Measurements from ENCODE around the gene PNMA8C. TPM values are rescaled to one million over a fixed set of nuclear protein-coding genes. Genes with fewer than 3 reads are reported as not detected.
"Not testable (repeated sequence)": the region's sequence is repeated elsewhere in the genome, so short reads cannot be mapped to it uniquely, and the experiment has no call there.

The PNMA8C gene
- total and polyA plus RNA-seq, 2 experiments from 2014 or later: 0.20 to 0.69 TPM

DNA sequence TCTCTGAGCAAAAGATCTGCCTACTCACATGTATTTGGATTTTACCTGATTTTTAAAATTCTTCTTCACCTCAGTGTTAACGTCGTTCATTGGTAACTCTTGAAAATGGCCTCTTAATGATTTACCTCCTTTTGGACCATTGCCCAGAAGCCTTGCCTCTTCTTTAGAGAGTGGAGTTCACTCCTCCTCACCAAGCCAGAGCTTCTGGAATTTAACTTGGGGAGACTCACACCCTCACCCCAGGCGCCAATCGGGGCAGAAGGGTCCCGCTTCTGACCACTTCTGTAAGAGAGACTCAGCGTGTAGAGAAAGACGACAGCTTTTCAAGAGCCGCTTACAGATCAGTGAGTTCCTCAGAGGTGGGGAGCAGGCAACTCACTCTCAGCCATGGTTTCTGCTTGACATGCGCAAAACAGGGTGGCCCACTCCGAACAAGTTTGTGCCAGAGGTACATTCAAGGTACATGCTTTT lies 2.7 kb downstream of the PNMA8C start:
- Histone ChIP-seq H3K36me3 (no peaks in the 10 kb centered on the region), H3K27me3 (peaks cover 14% of the 10 kb centered on the region), H3K4me1 (ENCODE audit: low read depth) (peaks cover 6% of the 10 kb centered on the region), H3K27ac (peak overlapping the region; percentile 86), H3K9me3 (ENCODE audit: low read depth) (no peaks in the 10 kb centered on the region), H3K4me3 (peak overlapping the region; percentile 68)
- TF ChIP-seq, protein P1, sequence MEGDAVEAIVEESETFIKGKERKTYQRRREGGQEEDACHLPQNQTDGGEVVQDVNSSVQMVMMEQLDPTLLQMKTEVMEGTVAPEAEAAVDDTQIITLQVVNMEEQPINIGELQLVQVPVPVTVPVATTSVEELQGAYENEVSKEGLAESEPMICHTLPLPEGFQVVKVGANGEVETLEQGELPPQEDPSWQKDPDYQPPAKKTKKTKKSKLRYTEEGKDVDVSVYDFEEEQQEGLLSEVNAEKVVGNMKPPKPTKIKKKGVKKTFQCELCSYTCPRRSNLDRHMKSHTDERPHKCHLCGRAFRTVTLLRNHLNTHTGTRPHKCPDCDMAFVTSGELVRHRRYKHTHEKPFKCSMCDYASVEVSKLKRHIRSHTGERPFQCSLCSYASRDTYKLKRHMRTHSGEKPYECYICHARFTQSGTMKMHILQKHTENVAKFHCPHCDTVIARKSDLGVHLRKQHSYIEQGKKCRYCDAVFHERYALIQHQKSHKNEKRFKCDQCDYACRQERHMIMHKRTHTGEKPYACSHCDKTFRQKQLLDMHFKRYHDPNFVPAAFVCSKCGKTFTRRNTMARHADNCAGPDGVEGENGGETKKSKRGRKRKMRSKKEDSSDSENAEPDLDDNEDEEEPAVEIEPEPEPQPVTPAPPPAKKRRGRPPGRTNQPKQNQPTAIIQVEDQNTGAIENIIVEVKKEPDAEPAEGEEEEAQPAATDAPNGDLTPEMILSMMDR (IDR thresholded peaks at IDR 0.05; ENCODE audit: low read depth, low read length): no peak
- peak; percentile 55 to 65 for DNase-seq (ENCODE audit: low read depth in 1 of 2, low spot score in 1 of 2)

DNA sequence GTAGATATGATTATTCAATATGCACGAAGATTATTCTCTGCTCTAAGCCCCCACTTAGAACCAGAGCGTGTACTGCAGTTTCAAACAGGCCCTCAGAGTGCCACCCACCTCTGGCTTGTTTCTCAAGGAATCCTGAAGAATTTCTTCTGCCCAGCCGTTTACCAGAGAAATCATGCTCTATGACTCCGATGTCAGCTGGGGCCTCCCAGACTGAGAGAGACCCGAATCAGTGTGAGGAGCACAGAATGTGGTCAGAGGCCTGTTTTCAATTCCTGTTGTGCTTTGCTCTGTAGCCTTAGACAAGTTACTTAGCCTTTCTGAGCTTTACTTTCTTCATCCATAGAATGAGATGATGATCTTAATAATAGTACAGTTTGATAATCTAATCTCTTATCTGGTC lies 5.5 kb downstream of the PNMA8C start:
- Histone ChIP-seq H3K4me3 (no peak overlapping the region), H3K36me3 (no peaks in the 10 kb centered on the region), H3K4me1 (ENCODE audit: low read depth) (peaks cover 6% of the 10 kb centered on the region), H3K27ac (no peak overlapping the region), H3K9me3 (ENCODE audit: low read depth) (no peaks in the 10 kb centered on the region), H3K27me3 (peaks cover 8% of the 10 kb centered on the region)
- TF ChIP-seq, protein P1 (IDR thresholded peaks at IDR 0.05; ENCODE audit: low read depth, low read length): no peak
- DNase-seq (ENCODE audit: low read depth in 1 of 2, low spot score in 1 of 2): no peak

DNA sequence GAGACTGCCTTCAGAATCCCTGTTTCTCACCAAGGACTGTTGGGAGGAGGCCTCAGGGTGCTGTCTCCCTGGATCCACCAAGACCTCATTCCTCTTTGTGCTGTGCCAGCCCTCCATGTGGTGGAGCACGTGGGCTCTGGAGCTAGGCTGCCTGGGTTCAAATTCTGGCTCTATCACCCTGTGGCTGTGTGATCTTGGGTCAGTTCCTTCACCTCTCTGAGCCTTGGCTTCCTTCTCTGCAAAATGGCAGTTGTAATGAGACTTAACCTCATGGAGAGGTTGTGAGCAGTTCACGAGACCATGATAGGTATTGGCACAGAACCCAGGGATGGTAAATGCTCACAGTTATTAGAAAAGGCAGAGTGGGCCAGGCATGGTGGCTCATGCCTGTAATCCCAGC lies 6.4 kb downstream of the PNMA8C start:
- Histone ChIP-seq H3K36me3 (no peaks in the 10 kb centered on the region), H3K27ac (no peak overlapping the region)

DNA sequence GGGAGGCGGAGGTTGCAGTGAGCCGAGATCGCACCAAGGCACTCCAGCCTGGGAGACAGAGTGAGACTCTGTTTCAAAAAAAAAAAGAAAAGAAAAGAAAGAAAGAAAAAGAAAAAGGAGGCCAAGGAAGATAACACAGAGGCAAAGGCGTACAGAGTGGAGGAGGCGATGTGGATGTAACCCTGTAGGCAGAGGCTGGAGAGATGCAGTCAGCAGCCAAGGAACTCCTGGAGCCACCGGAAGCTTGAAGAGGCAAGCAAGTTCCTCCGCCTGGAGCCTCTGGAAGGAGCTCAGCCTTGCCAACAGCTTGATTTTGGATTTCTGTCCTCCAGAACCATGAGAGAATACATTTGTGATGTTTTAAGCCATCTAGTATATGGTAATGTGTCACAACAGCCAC lies 8.7 kb downstream of the PNMA8C start:
- TF ChIP-seq, protein P1 (IDR thresholded peaks at IDR 0.05; ENCODE audit: low read depth, low read length): no peak
- peak in 1 of 2 donors; percentile 32 for DNase-seq (ENCODE audit: low read depth in 1 of 2, low spot score in 1 of 2)
- no peak overlapping the region for H3K4me3 ChIP-seq
- no peaks in the 10 kb centered on the region for H3K36me3 ChIP-seq
- H3K27me3 ChIP-seq: no peaks in the 10 kb centered on the region
- H3K9me3 ChIP-seq (ENCODE audit: low read depth): no peaks in the 10 kb centered on the region
- H3K27ac ChIP-seq: no peak overlapping the region
- H3K4me1 ChIP-seq (ENCODE audit: low read depth): peaks cover 5% of the 10 kb centered on the region

More for the DNA sequence above, 6.4 kb downstream of the PNMA8C start:
- Histone ChIP-seq H3K27me3 (no peaks in the 10 kb centered on the region), H3K9me3 (ENCODE audit: low read depth) (no peaks in the 10 kb centered on the region), H3K4me3 (no peak overlapping the region), H3K4me1 (ENCODE audit: low read depth) (peaks cover 6% of the 10 kb centered on the region)
- no peak for DNase-seq (ENCODE audit: low read depth in 1 of 2, low spot score in 1 of 2)
- TF ChIP-seq, protein P1 (IDR thresholded peaks at IDR 0.05; ENCODE audit: low read depth, low read length): no peak

DNA sequence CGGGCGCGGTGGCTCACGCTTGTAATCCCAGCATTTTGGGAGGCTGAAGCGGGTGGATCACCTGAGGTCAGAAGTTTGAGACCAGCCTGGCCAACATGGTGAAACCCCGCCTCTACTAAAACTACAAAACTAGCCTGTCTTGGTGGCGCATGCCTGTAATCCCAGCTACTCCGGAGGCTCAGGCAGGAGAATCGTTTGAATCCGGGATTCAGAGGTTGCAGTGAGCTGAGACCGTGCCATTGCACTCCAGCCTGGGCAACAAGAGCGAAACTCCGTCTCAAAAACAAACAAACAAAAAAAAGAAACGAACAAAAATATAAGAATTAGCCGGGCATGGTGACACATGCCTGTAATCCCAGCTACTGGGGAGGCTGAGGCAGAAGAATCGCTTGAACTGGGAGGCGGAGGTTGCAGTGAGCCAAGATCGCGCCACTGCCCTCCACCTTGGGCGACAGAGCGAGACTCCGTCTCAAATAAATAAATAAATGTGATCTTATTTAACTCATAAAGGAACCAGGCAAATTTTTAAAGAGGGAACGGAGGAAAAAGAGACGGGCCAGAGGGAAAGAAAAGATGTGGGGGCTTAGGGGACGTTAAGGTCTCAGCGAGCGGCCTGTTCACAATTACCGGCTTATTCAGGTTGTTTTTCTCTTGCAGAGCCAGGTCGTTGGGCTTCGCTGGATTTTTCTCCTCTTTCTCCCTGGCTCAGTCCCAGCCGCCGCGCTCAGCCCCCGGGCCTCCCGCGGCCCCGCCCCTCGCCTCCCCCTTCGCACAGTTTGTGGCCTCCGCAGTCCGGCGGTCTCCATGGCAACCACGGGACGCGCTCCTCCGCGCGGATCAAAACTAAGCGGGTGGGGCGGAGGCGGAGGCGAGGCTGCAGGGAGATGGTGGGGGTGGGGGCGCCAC lies 12.7 kb downstream of the PNMA8C start:
- not testable (repeated sequence) for H3K27me3 ChIP-seq; H3K36me3 ChIP-seq; H3K9me3 ChIP-seq (ENCODE audit: low read depth)
- H3K4me1 ChIP-seq (ENCODE audit: low read depth): peaks cover 21% of the 10 kb centered on the region
- H3K27ac ChIP-seq: peak overlapping the region; percentile 70
- peak overlapping the region; percentile 10 for H3K4me3 ChIP-seq
- peak; percentile 94 to 96 for DNase-seq (ENCODE audit: low read depth in 1 of 2, low spot score in 1 of 2)

DNA sequence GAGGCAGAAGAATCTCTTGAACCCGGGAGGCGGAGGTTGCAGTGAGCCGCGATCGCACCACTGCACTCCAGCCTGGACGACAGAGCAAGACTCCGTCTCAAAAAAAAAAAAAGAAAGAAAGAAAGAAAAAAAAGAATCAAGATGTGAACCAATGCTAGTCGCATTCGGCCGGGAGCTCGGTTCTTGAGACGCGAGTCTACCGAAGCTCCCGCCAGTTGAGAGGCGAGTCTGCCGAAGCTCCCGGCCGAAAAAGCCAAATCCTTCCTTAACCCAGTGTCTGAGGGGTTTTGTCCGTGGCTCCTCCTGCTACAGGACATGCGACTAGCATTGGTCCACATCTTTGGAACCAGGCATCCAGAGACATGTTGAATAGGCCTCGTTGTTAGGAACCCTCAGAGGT lies 13.8 kb downstream of the PNMA8C start:
- H3K4me1 ChIP-seq (ENCODE audit: low read depth): peaks cover 22% of the 10 kb centered on the region
- not testable (repeated sequence) for H3K36me3 ChIP-seq

More for the DNA sequence above, 13.8 kb downstream of the PNMA8C start:
- not testable (repeated sequence) for H3K27ac ChIP-seq; H3K27me3 ChIP-seq; H3K9me3 ChIP-seq (ENCODE audit: low read depth); H3K4me3 ChIP-seq; DNase-seq (ENCODE audit: low read depth in 1 of 2, low spot score in 1 of 2)

Measured in cardiac muscle cell (in vitro differentiated cells and primary cell).